ENCODE data around the gene LRRN4CL. TPM values are rescaled to one million over a fixed set of nuclear protein-coding genes. Genes with fewer than 3 reads are reported as not detected.

The LRRN4CL gene
- total and polyA plus RNA-seq, 9 of the 15 experiments (the other 6 are each of a cell fraction or from before 2014, with no cell fraction given) = 0.03 to 0.11 (median 0.05) TPM; not detected in 4

GRCh38 chr11:62707277-62707861, 18.0 kb upstream of the LRRN4CL start, which contains the start of the genes BSCL2 and GNG3 (continued):
- TF ChIP-seq ZNF239 (CRISPR knock-in tag; IDR thresholded peaks at IDR 0.05) = no peak
- no peak for TF ChIP-seq U2AF1 (optimal IDR thresholded peaks at IDR 0.05; ENCODE audit: low read depth, low read length)
- TF ChIP-seq E2F3 (CRISPR knock-in tag; IDR thresholded peaks at IDR 0.05) = no peak
- no peak for TF ChIP-seq SAFB2 (IDR thresholded peaks at IDR 0.05; ENCODE audit: borderline replicate concordance, low read depth, low read length, severe bottlenecking)
- TF ChIP-seq RBM34 (IDR thresholded peaks at IDR 0.05; ENCODE audit: borderline replicate concordance, insufficient read depth, low read length) = no peak
- TF ChIP-seq BRD4 (IDR thresholded peaks at IDR 0.05) = no peak
- TF ChIP-seq BHLHE40 (IDR thresholded peaks at IDR 0.05; ENCODE audit: low read length) = peak; percentile 82
- TF ChIP-seq SRSF1 (IDR thresholded peaks at IDR 0.05; ENCODE audit: low read depth, low read length) = no peak
- no peak for TF ChIP-seq IRF2 (CRISPR knock-in tag; IDR thresholded peaks at IDR 0.05)
- TF ChIP-seq ZNF518B (CRISPR knock-in tag; IDR thresholded peaks at IDR 0.05) = no peak
- no peak for TF ChIP-seq CEBPG (CRISPR knock-in tag; IDR thresholded peaks at IDR 0.05)
- no peak for TF ChIP-seq CEBPG (tag; conservative IDR thresholded peaks at IDR 0.05 in 1 of 2, IDR thresholded peaks at IDR 0.05 in 1 of 2)
- TF ChIP-seq FOXK1 (CRISPR knock-in tag; IDR thresholded peaks at IDR 0.05; ENCODE audit: borderline replicate concordance) = no peak
- TF ChIP-seq MAX (CRISPR knock-in tag; IDR thresholded peaks at IDR 0.05) = no peak
- no peak for TF ChIP-seq VEZF1 (CRISPR knock-in tag; IDR thresholded peaks at IDR 0.05)
- TF ChIP-seq NCOA2 (IDR thresholded peaks at IDR 0.05; ENCODE audit: partially characterized antibody in 2 of 2) = no peak
- no peak for TF ChIP-seq PCBP1 (IDR thresholded peaks at IDR 0.05; ENCODE audit: low read depth, low read length, poor library complexity, severe bottlenecking)
- no peak for TF ChIP-seq PHF20 (IDR thresholded peaks at IDR 0.05; ENCODE audit: partially characterized antibody)
- TF ChIP-seq ZNF431 (CRISPR knock-in tag; IDR thresholded peaks at IDR 0.05) = no peak
- no peak for TF ChIP-seq HNRNPUL1 (IDR thresholded peaks at IDR 0.05; ENCODE audit: low read length)
- TF ChIP-seq ZNF121 (CRISPR knock-in tag; conservative IDR thresholded peaks at IDR 0.05) = no peak
- no peak for TF ChIP-seq STAG1 (CRISPR knock-in tag; IDR thresholded peaks at IDR 0.05; ENCODE audit: borderline replicate concordance)
- no peak for TF ChIP-seq NR4A1 (CRISPR knock-in tag; IDR thresholded peaks at IDR 0.05)
- TF ChIP-seq NR4A1 (tag; IDR thresholded peaks at IDR 0.05) = no peak
- TF ChIP-seq KLF6 (CRISPR knock-in tag; IDR thresholded peaks at IDR 0.05; ENCODE audit: borderline replicate concordance) = no peak

All from K562 (cell line).